HG02763 (cell line): Measurements from ENCODE around the gene CHCHD2.
"Not testable (repeated sequence)": the region's sequence is repeated elsewhere in the genome, so short reads cannot be mapped to it uniquely, and the experiment has no call there.

Source experiments
- ATAC-seq: cut with Tn5 transposase; IDR thresholded peaks from one replicate; pipeline ENCODE4 v1.9.1; 2021; ENCODE audit warnings: mild to moderate bottlenecking, moderate library complexity; ENCODE audit not compliant: unreplicated experiment

Gene CHCHD2

GRCh38 chr7:56086761-56087160 lies 19.5 kb downstream of the CHCHD2 start:
- no peak for ATAC-seq

- ATAC-seq: no peak
These were observed 23.0 kb downstream of the CHCHD2 start for GRCh38 chr7:56083150-56083785.

DNA sequence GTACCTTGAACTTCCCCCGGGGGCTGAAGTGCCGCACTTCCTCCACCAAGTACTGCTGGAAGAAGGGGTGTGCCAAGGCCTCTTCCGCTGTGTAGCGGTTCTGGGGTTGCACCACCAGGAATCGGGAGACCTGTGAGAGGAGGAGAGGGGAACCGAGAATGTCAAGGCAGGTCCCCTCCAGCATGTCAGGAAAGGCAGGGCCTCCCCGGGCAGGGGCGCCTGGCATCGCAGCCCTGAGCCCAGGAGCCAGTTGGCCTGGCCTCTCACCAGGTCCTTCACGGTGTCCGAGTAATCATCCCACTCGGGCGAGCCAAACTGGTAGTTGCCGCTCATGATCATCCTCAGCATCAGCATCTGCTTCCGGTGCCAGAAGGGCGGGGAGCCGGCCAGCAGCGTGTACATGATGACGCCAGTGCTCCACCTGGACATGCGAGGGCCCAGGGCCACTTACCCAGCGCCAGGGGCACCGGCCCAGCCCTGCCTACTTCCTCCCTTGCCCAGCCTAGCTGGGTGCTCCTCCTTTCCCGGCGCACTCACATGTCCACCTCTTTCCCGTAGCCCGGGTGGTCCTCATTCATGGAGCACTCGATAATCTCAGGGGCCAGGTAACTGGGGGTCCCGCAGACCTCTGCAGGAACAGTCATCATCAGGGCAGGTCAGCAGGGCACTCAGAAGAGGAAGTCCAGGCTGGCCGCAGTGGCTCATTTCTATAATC lies 24.5 kb downstream of the CHCHD2 start:
- no peak for ATAC-seq

- not testable (repeated sequence) for ATAC-seq
These were observed 25.4 kb downstream of the CHCHD2 start for GRCh38 chr7:56080726-56081435.

- ATAC-seq: no peak
These were observed 26.7 kb downstream of the CHCHD2 start for GRCh38 chr7:56079450-56080185.

DNA sequence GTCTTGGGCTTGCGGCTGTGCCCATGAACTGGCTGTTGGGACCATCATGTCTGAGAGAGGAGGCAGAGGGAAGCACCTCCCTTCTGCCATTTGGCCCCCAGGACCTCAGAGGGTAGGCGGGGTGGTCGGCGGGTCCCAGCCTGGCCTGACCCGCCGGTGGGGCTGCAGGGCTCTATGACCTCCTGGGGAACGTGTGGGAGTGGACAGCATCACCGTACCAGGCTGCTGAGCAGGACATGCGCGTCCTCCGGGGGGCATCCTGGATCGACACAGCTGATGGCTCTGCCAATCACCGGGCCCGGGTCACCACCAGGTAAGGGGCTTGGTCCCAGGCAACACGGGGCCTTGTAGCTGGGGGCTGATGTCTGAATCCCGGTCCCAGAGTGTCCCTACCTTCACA lies 28.1 kb downstream of the CHCHD2 start:
- no peak for ATAC-seq

- no peak for ATAC-seq
These were observed 28.6 kb downstream of the CHCHD2 start for GRCh38 chr7:56077681-56078080.

GRCh38 chr7:56074371-56074791 lies 31.9 kb downstream of the CHCHD2 start:
- peak; percentile 87 for ATAC-seq

DNA sequence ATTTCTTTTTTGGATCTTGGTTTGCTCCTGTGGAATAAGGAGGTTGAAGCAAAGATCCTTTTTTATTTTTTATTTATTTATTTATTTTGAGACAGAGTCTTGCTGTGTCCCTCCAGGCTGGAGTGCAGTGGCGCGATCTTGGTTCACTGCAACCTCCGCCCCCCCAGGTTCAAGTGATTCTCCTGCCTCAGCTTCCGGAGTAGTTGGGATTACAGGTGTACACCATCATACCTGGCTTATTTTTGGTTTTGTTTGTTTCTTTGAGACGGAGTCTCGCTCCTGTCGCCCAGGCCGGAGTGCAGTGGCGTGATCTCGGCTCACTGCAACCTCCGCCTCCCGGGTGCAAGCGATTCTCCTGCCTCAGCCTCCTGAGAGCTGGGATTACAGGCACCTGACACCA lies 39.9 kb downstream of the CHCHD2 start:
- not testable (repeated sequence) for ATAC-seq

- ATAC-seq: peak; percentile 94
These were observed 42.2 kb downstream of the CHCHD2 start, which contains the start of gene SUMF2 for GRCh38 chr7:56063882-56064625. Gene SUMF2, plus strand, starts transcription at chr7:56064286. Its CDS starts 26 bp downstream, at chr7:56064312.

DNA sequence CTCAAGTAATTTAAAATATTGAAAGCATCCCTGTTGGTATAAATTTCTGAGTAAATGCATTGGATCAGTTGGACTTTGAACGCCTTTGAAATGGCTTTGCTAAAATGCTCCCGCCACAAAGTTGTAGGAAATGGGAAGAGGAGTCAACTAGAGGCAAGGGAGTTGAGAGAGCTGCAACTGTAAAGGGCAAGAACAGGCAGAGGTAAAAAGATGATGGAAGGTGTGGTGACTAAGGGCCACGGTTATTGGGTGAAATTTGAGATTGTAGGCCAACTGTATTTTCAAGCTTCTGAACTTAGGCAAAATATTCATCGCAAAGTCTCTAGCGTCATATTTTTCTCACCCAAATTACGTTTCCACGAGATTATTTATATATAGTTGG lies 42.8 kb downstream of the CHCHD2 start:
- no peak for ATAC-seq

GRCh38 chr7:56062382-56062781 lies 43.9 kb downstream of the CHCHD2 start:
- no peak for ATAC-seq

DNA sequence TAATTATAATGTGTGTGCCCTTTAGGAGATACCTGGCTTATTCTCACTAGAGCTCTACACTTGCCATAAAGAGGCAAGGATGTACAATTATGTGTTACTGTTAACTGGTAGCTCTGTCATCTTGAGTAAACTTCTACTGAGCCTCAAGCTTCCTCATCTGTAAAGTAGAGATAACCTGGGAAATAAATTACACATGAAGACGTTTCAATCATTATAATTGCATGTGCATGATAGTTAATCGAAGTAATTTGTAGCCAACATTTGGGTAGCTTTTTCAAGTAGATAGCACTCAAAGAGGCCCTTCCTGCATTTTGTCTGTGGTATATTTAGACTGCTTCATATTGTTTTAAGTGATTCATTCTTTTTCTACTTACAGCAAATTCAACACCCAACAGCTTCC lies 52.3 kb downstream of the CHCHD2 start:
- no peak for ATAC-seq

- no peak for ATAC-seq
These were observed 52.9 kb downstream of the CHCHD2 start for GRCh38 chr7:56053379-56053778.
